SK-N-SH (cell line): ENCODE results near the gene ZC3H18. TPM values are rescaled to one million over a fixed set of nuclear protein-coding genes. Genes with fewer than 3 reads are reported as not detected.

Experiments
- CTCF ChIA-PET: fragments of 300-600, 350-600 bp; formaldehyde crosslinking; extraction: SDS; loops from one replicate; lab custom pipeline; 2021; lab: Yijun Ruan, JAX
- POLR2A ChIA-PET: fragments of 350-600 bp; sonication (Branson Sonifier 250); formaldehyde crosslinking; extraction: SDS; loops from one replicate; lab custom pipeline; 2020; ENCODE audit warnings: antibody characterized with exemption, inconsistent platforms; lab: Yijun Ruan, JAX
- DNase-seq: peaks from one replicate; pipeline ENCODE4 v3.0.0; 2012
- H2AFZ ChIP-seq: fragments of 200-600 bp; sonication (generic); 2 replicates; pipeline ENCODE4 v1.8.1; 2016; ENCODE audit warnings: antibody characterized with exemption, mild to moderate bottlenecking, low read depth
- H3F3A ChIP-seq: fragments of 200-600 bp; sonication (generic); replicated peaks from 2 replicates; pipeline ENCODE3; 2016; ENCODE audit warnings: antibody characterized with exemption, mild to moderate bottlenecking; ENCODE audit not compliant: insufficient read depth
- H3K27ac ChIP-seq, 2 experiments: fragments of 200-500 bp in 1 of 2; fragments of 200-600 bp in 1 of 2; sonication (Bioruptor generic) in 1 of 2; sonication (generic), shearing (Covaris generic) in 1 of 2; 2 replicates each; pipeline versions ENCODE4 v1.5.1 to v1.6.1; 2014 to 2016; ENCODE audit warnings: low read depth in 2 of 2, inconsistent platforms in 1 of 2, low read length in 1 of 2, mild to moderate bottlenecking in 1 of 2, mixed read lengths in 1 of 2
- H3K27me3 ChIP-seq: fragments of 200-600 bp; sonication (generic), shearing (Covaris generic); 2 replicates; pipeline ENCODE4 v1.6.1; 2016; ENCODE audit warnings: mixed run types; ENCODE audit not compliant: insufficient read depth
- H3K36me3 ChIP-seq, 2 experiments: fragments of 200-500 bp in 1 of 2; fragments of 200-600 bp in 1 of 2; sonication (Bioruptor generic) in 1 of 2; sonication (generic) in 1 of 2; replicated peaks in 1 of 2; 2 replicates each; pipeline versions ENCODE3 to v1.5.1; 2014 to 2016; ENCODE audit warnings: low read length in 1 of 2, mild to moderate bottlenecking in 1 of 2; ENCODE audit not compliant: insufficient read depth in 2 of 2, control insufficient read depth in 1 of 2
- H3K4me1 ChIP-seq, 2 experiments: fragments of 200-500 bp in 1 of 2; fragments of 200-600 bp in 1 of 2; sonication (Bioruptor generic) in 1 of 2; sonication (generic), shearing (Covaris generic) in 1 of 2; 2 replicates each; pipeline versions ENCODE4 v1.5.1 to v1.6.1; 2014 to 2016; ENCODE audit warnings: low read depth in 1 of 2, low read length in 1 of 2, mixed run types in 1 of 2; ENCODE audit not compliant: insufficient read depth in 2 of 2, control insufficient read depth in 1 of 2
- H3K4me2 ChIP-seq: fragments of 200-600 bp; sonication (generic), shearing (Covaris generic); 2 replicates; pipeline ENCODE4 v1.6.1; 2017; ENCODE audit warnings: mixed run types
- H3K4me3 ChIP-seq, 2 experiments: fragments of 200-500 bp in 1 of 2; fragments of 200-600 bp in 1 of 2; sonication (Bioruptor generic) in 1 of 2; sonication (generic), shearing (Covaris generic) in 1 of 2; 2 replicates each; pipeline versions ENCODE4 v1.5.1 to v1.8.1; 2014 to 2016; ENCODE audit warnings: low read depth in 2 of 2, inconsistent platforms in 1 of 2, low read length in 1 of 2, mild to moderate bottlenecking in 1 of 2, mixed read lengths in 1 of 2, moderate library complexity in 1 of 2
- H3K79me2 ChIP-seq: fragments of 200-600 bp; sonication (generic); 2 replicates; pipeline ENCODE4 v1.8.1; 2017; ENCODE audit warnings: mild to moderate bottlenecking; ENCODE audit not compliant: insufficient read depth
- H3K9ac ChIP-seq: fragments of 200-600 bp; sonication (generic); 2 replicates; pipeline ENCODE4 v1.6.1; 2017; ENCODE audit warnings: mixed run types
- H3K9me2 ChIP-seq: fragments of 200-600 bp; sonication (generic); 2 replicates; pipeline ENCODE4 v1.6.1; 2017; ENCODE audit warnings: mixed run types
- H3K9me3 ChIP-seq: fragments of 200-600 bp; sonication (generic); 2 replicates; pipeline ENCODE4 v1.6.1; 2017; ENCODE audit warnings: mixed run types, mild to moderate bottlenecking, moderate library complexity
- H4K20me1 ChIP-seq: fragments of 200-600 bp; sonication (generic); 2 replicates; pipeline ENCODE4 v1.6.1; 2017; ENCODE audit warnings: mild to moderate bottlenecking, mixed run types; ENCODE audit not compliant: insufficient read depth
- CHD2 ChIP-seq: fragments of 150-350 bp; IDR thresholded peaks from 2 replicates; pipeline ENCODE4 v1.6.1; 2018; ENCODE audit warnings: low read length; ENCODE audit not compliant: partially characterized antibody
- CTCF ChIP-seq: fragments of 200-600 bp; sonication (generic); IDR thresholded peaks from 2 replicates; pipeline ENCODE4 v1.6.1; 2017; ENCODE audit warnings: antibody characterized with exemption, mild to moderate bottlenecking, moderate library complexity
- ELF1 ChIP-seq: IDR thresholded peaks from 2 replicates; pipeline ENCODE4 v1.4.0; 2012
- FOSL2 ChIP-seq: IDR thresholded peaks from 2 replicates; pipeline ENCODE4 v1.4.0; 2012; ENCODE audit warnings: low read depth, mild to moderate bottlenecking, moderate library complexity, borderline replicate concordance
- FOXJ3 ChIP-seq: sonication (generic); formaldehyde crosslinking; IDR thresholded peaks from 2 replicates; pipeline ENCODE4 v1.5.1; 2020; ENCODE audit warnings: mild to moderate bottlenecking, missing genetic modification reagents
- FOXM1 ChIP-seq: IDR thresholded peaks from 2 replicates; pipeline ENCODE4 v1.4.0; 2012; ENCODE audit warnings: low read depth, mild to moderate bottlenecking
- GABPA ChIP-seq: IDR thresholded peaks from 2 replicates; pipeline ENCODE4 v1.4.0; 2012; ENCODE audit warnings: low read depth, mild to moderate bottlenecking
- JUND ChIP-seq: IDR thresholded peaks from 2 replicates; pipeline ENCODE4 v1.4.0; 2012
- MEF2A ChIP-seq: IDR thresholded peaks from 2 replicates; pipeline ENCODE4 v1.4.0; 2012; ENCODE audit warnings: low read depth, borderline replicate concordance
- MXI1 ChIP-seq: IDR thresholded peaks from 2 replicates; pipeline ENCODE4 v1.6.1; 2012; ENCODE audit warnings: mild to moderate bottlenecking, low read depth, low read length, improper control_type of control experiment
- NRF1 ChIP-seq: IDR thresholded peaks from 2 replicates; pipeline ENCODE4 v1.6.1; 2012; ENCODE audit warnings: low read depth, mild to moderate bottlenecking, low read length
- POLR2AphosphoS5 ChIP-seq: IDR thresholded peaks from 2 replicates; pipeline ENCODE4 v1.6.1; 2012; ENCODE audit warnings: low read depth, low read length
- RAD21 ChIP-seq: IDR thresholded peaks from 2 replicates; pipeline ENCODE4 v1.6.1; 2012; ENCODE audit warnings: mild to moderate bottlenecking, low read length
- RXRA ChIP-seq: IDR thresholded peaks from 2 replicates; pipeline ENCODE4 v1.4.0; 2012; ENCODE audit warnings: low read depth, mild to moderate bottlenecking, borderline replicate concordance
- SIN3A ChIP-seq: IDR thresholded peaks from 2 replicates; pipeline ENCODE4 v1.6.1; 2012; ENCODE audit warnings: low read depth, mild to moderate bottlenecking, low read length, moderate library complexity, borderline replicate concordance
- SMC3 ChIP-seq: IDR thresholded peaks from 2 replicates; pipeline ENCODE4 v1.6.1; 2012; ENCODE audit warnings: low read depth, low read length, improper control_type of control experiment
- TCF12 ChIP-seq: IDR thresholded peaks from 2 replicates; pipeline ENCODE4 v1.4.0; 2012
- WGBS: methylation state at CpG from one replicate; pipeline ENCODE4 v1.1.6; 2017; ENCODE audit warnings: low lambda C conversion rate; 5-methylcytosine and 5-hydroxymethylcytosine counted together
- polyA plus RNA-seq, 3 experiments: library from polyadenylated mRNA; depleted of rRNA; stranded (reverse); fragments of >200 nt; gene quantifications; 2 replicates each; pipeline ENCODE4 v1.2.3, GENCODE V29; 2012
- TF ChIP-seq, protein P1 (sequence below): IDR thresholded peaks from 2 replicates; pipeline ENCODE4 v1.4.0; 2012; ENCODE audit warnings: low read depth, borderline replicate concordance
- TF ChIP-seq, protein P2 (sequence below): IDR thresholded peaks from 2 replicates; pipeline ENCODE4 v1.4.0; 2012; ENCODE audit warnings: low read depth, borderline replicate concordance

ZC3H18 gene
- polyA plus RNA-seq, 1 of the 3 experiments (the other 2 are of a cell fraction): 32.7 TPM

DNA sequence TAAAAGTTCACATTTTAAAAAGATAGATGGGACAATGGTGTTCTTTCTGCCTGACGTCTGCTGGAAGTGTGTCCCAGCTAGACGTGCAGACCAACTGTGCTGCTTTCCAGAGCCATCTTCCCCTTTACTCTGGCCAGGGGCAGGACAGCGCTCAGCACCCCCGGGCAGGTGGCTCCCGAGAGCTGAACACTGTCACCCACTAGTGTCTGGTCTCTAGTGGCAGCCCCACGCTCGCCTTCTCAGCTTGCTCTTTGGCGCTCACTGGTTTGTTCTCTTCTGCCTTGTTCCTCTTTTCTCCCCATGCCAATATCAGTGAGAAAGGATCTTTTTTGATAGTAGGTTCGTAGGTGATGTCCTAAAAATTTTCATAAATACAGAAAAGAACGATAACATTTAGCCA, 25.7 kb downstream of the ZC3H18 start:
- DNase-seq: no peak
- H3K4me3 ChIP-seq: no peak overlapping the region
- ChIA-PET POLR2A (no interaction called here), CTCF (interaction anchor here (1.1 kb wide), 1 partner anchor 107 kb away, joined by 3 read pairs; no protein-coding TSS in a partner anchor)
- 98% methylated on average over 8 of the region's 10 CpGs for WGBS
- peaks cover 50% of the 10 kb centered on the region; the same call in 1 of the 2 replicates for H3K79me2 ChIP-seq
- no peaks in the 10 kb centered on the region for H3F3A ChIP-seq
- no peak overlapping the region for H3K27ac ChIP-seq
- H3K36me3 ChIP-seq: peaks cover 27 to 47% of the 10 kb centered on the region in 2 experiments
- H3K4me1 ChIP-seq: no peaks in the 10 kb centered on the region
- H3K9ac ChIP-seq: no peak overlapping the region
- H3K9me3 ChIP-seq: no peaks in the 10 kb centered on the region
- TF ChIP-seq SMC3 (no peak), ELF1 (no peak), TCF12 (no peak), MXI1 (no peak)
- TF ChIP-seq, all 33 proteins: peak for 0
- Histone ChIP-seq H4K20me1 (no peaks in the 10 kb centered on the region; the same call in 1 of the 2 replicates), H2AFZ (no peak overlapping the region), H3K27me3 (no peaks in the 10 kb centered on the region), H3K9me2 (no peaks in the 10 kb centered on the region), H3K4me2 (no peak overlapping the region)

GRCh38 chr16:88596483-88596882, 26.3 kb downstream of the ZC3H18 start:
- ChIA-PET POLR2A (no interaction called here), CTCF (no interaction called here)
- Histone ChIP-seq H2AFZ (no peak overlapping the region), H3K36me3 (peaks cover 27 to 53% of the 10 kb centered on the region in 2 experiments), H4K20me1 (no peaks in the 10 kb centered on the region; the same call in 1 of the 2 replicates), H3K27me3 (no peaks in the 10 kb centered on the region), H3K9me2 (no peaks in the 10 kb centered on the region), H3K9me3 (no peaks in the 10 kb centered on the region), H3K4me2 (no peak overlapping the region), H3K79me2 (peaks cover 50% of the 10 kb centered on the region; the same call in 1 of the 2 replicates), H3K9ac (no peak overlapping the region), H3K4me1 (no peaks in the 10 kb centered on the region), H3K4me3 (no peak overlapping the region), H3K27ac (no peak overlapping the region), H3F3A (no peaks in the 10 kb centered on the region)
- WGBS: 93% methylated on average over 3 of the region's 3 CpGs
- TF ChIP-seq, protein P1, sequence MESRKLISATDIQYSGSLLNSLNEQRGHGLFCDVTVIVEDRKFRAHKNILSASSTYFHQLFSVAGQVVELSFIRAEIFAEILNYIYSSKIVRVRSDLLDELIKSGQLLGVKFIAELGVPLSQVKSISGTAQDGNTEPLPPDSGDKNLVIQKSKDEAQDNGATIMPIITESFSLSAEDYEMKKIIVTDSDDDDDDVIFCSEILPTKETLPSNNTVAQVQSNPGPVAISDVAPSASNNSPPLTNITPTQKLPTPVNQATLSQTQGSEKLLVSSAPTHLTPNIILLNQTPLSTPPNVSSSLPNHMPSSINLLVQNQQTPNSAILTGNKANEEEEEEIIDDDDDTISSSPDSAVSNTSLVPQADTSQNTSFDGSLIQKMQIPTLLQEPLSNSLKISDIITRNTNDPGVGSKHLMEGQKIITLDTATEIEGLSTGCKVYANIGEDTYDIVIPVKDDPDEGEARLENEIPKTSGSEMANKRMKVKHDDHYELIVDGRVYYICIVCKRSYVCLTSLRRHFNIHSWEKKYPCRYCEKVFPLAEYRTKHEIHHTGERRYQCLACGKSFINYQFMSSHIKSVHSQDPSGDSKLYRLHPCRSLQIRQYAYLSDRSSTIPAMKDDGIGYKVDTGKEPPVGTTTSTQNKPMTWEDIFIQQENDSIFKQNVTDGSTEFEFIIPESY: no peak
- TF ChIP-seq NRF1 (no peak), TCF12 (no peak), RAD21 (no peak), FOXM1 (no peak), SIN3A (no peak), FOSL2 (no peak)
- no peak for DNase-seq

GRCh38 chr16:88597856-88598491, 27.8 kb downstream of the ZC3H18 start:
- no peaks in the 10 kb centered on the region for H3K4me1 ChIP-seq
- TF ChIP-seq JUND (no peak), MXI1 (no peak), RXRA (no peak), SMC3 (no peak), GABPA (no peak), CHD2 (no peak), ELF1 (no peak), MEF2A (no peak), FOSL2 (no peak), TCF12 (no peak), RAD21 (no peak), POLR2AphosphoS5 (no peak), FOXJ3 (CRISPR knock-in tag) (no peak), CTCF (no peak)
- TF ChIP-seq, protein P2, sequence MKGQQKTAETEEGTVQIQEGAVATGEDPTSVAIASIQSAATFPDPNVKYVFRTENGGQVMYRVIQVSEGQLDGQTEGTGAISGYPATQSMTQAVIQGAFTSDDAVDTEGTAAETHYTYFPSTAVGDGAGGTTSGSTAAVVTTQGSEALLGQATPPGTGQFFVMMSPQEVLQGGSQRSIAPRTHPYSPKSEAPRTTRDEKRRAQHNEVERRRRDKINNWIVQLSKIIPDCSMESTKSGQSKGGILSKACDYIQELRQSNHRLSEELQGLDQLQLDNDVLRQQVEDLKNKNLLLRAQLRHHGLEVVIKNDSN: no peak
- TF ChIP-seq, all 33 proteins: peak for 0
- Histone ChIP-seq H3K79me2 (peaks cover 44% of the 10 kb centered on the region; the same call in 1 of the 2 replicates), H3K9ac (no peak overlapping the region), H3K4me3 (no peak overlapping the region), H2AFZ (no peak overlapping the region), H3F3A (no peaks in the 10 kb centered on the region), H4K20me1 (no peaks in the 10 kb centered on the region; the same call in 1 of the 2 replicates), H3K9me2 (no peaks in the 10 kb centered on the region), H3K4me2 (no peak overlapping the region), H3K9me3 (no peaks in the 10 kb centered on the region), H3K27ac (no peak overlapping the region), H3K27me3 (no peaks in the 10 kb centered on the region), H3K36me3 (peaks cover 27 to 57% of the 10 kb centered on the region in 2 experiments)
- DNase-seq: no peak
- WGBS: 92% methylated on average over 21 of the region's 21 CpGs
- POLR2A ChIA-PET: no interaction called here
- CTCF ChIA-PET: no interaction called here
